Endothelial cell of umbilical vein (primary cell): ENCODE results near the gene ARHGEF11. TPM values are rescaled to one million over a fixed set of nuclear protein-coding genes. Genes with fewer than 3 reads are reported as not detected.

Experiments
- BruUV-seq: library from RNA; stranded (reverse); fragments of 400-500 nt; replicated peaks from 2 replicates; lab custom pipeline; 2021; lab: Mats Ljungman, UMichigan
- CTCF ChIA-PET: fragments of 300-600, 350-600 bp; sonication (Branson Sonifier 250); formaldehyde crosslinking; loops from one replicate; lab custom pipeline; 2021; ENCODE audit warnings: antibody characterized with exemption, inconsistent platforms; lab: Charles Lee
- POLR2A ChIA-PET: fragments of 300-600, 350-600 bp; sonication (Branson Sonifier 250); formaldehyde crosslinking; loops from one replicate; lab custom pipeline; 2021; ENCODE audit warnings: antibody characterized with exemption, inconsistent platforms; lab: Charles Lee
- DNase-seq: peaks from one replicate; pipeline ENCODE4 v3.0.0-alpha.2; 2011; ENCODE audit warnings: low read depth, low spot score
- FAIRE-seq: peaks from 2 replicates; lab custom pipeline; 2011; peaks lifted over from hg19 to GRCh38; lab: Jason Lieb, UNC
- H2AFZ ChIP-seq: 2 replicates; pipeline ENCODE4 v1.6.0; 2012; ENCODE audit warnings: low read depth, low read length, control low read depth, inconsistent platforms
- H3K27ac ChIP-seq: 2 replicates; pipeline ENCODE4 v1.5.1; 2011; ENCODE audit warnings: low read depth, mild to moderate bottlenecking, control low read depth, low read length, moderate library complexity; ENCODE audit not compliant: insufficient read depth
- H3K27me3 ChIP-seq, 2 experiments: 2 replicates each; pipeline versions ENCODE4 v1.6.0 to v1.6.1; 2011; ENCODE audit warnings: low read length in 2 of 2, mixed read lengths in 1 of 2; ENCODE audit not compliant: control insufficient read depth in 2 of 2, insufficient read depth in 2 of 2
- H3K36me3 ChIP-seq, 2 experiments: 2 replicates in 1 of 2; 3 replicates in 1 of 2; pipeline ENCODE4 v1.5.1; 2011; ENCODE audit warnings: low read length in 2 of 2, mild to moderate bottlenecking in 1 of 2, moderate library complexity in 1 of 2; ENCODE audit not compliant: control insufficient read depth in 2 of 2, insufficient read depth in 2 of 2; ENCODE audit errors: extremely low read depth in 1 of 2
- H3K4me1 ChIP-seq: 3 replicates; pipeline ENCODE4 v1.5.1; 2011; ENCODE audit warnings: mild to moderate bottlenecking, low read length; ENCODE audit not compliant: control insufficient read depth, insufficient read depth; ENCODE audit errors: extremely low read depth
- H3K4me2 ChIP-seq: 2 replicates; pipeline ENCODE4 v1.6.1; 2011; ENCODE audit warnings: low read length, control low read depth, mixed read lengths; ENCODE audit not compliant: insufficient read depth
- H3K4me3 ChIP-seq, 3 experiments: fragments of 200-600 bp in 1 of 3; sonication (generic), shearing (Covaris generic) in 1 of 3; replicated peaks in 1 of 3; 2 replicates each; pipeline ENCODE4 v1.5.1; 2011 to 2016; ENCODE audit warnings: control low read depth in 3 of 3, low read length in 3 of 3, mild to moderate bottlenecking in 2 of 3, inconsistent platforms in 1 of 3, low read depth in 1 of 3, moderate library complexity in 1 of 3; ENCODE audit not compliant: insufficient read depth in 1 of 3
- H3K79me2 ChIP-seq: 2 replicates; pipeline ENCODE4 v1.6.0; 2012; ENCODE audit warnings: low read length, inconsistent platforms; ENCODE audit not compliant: control insufficient read depth, insufficient read depth
- H3K9ac ChIP-seq: replicated peaks from 2 replicates; pipeline ENCODE3; 2011; ENCODE audit warnings: low read length, control low read depth; ENCODE audit not compliant: insufficient read depth; ENCODE audit errors: extremely low read depth
- H3K9me1 ChIP-seq: replicated peaks from 3 replicates; pipeline ENCODE4 v1.6.0; 2011; ENCODE audit warnings: mild to moderate bottlenecking, low read length; ENCODE audit not compliant: control insufficient read depth, insufficient read depth; ENCODE audit errors: extremely low read depth
- H3K9me3 ChIP-seq: replicated peaks from 2 replicates; pipeline ENCODE4 v1.5.1; 2012; ENCODE audit warnings: low read length, inconsistent platforms; ENCODE audit not compliant: control insufficient read depth, insufficient read depth
- H4K20me1 ChIP-seq: replicated peaks from 2 replicates; pipeline ENCODE3; 2011; ENCODE audit warnings: mild to moderate bottlenecking, low read length; ENCODE audit not compliant: control insufficient read depth, insufficient read depth; ENCODE audit errors: extremely low read depth
- EZH2 ChIP-seq: IDR thresholded peaks from 2 replicates; pipeline ENCODE4 v1.6.1; 2012; ENCODE audit warnings: borderline replicate concordance, low read depth, mild to moderate bottlenecking, moderate library complexity, low read length, inconsistent platforms; ENCODE audit not compliant: severe bottlenecking
- FOS ChIP-seq: IDR thresholded peaks from 2 replicates; pipeline ENCODE4 v1.6.1; 2011; ENCODE audit warnings: mild to moderate bottlenecking, low read length, moderate library complexity, borderline replicate concordance; ENCODE audit not compliant: insufficient read depth
- GATA2 ChIP-seq: IDR thresholded peaks from 2 replicates; pipeline ENCODE4 v1.7.0; 2011; ENCODE audit warnings: low read depth, mild to moderate bottlenecking, moderate library complexity, mixed read lengths, low read length; ENCODE audit not compliant: insufficient read length, insufficient read depth
- JUN ChIP-seq: IDR thresholded peaks from 2 replicates; pipeline ENCODE4 v1.6.1; 2011; ENCODE audit warnings: borderline replicate concordance, low read depth; ENCODE audit not compliant: insufficient read length, insufficient read depth
- MYC ChIP-seq: IDR thresholded peaks from one replicate; pipeline ENCODE4 v1.6.1; 2011; ENCODE audit warnings: mild to moderate bottlenecking, low read depth, low read length
- POLR2A ChIP-seq: IDR thresholded peaks from 2 replicates; pipeline ENCODE4 v1.6.1; 2012; ENCODE audit warnings: low read depth, mild to moderate bottlenecking, control low read depth, low read length
- POLR2AphosphoS5 ChIP-seq: IDR thresholded peaks from 2 replicates; pipeline ENCODE4 v1.6.1; 2012; ENCODE audit warnings: low read depth, mild to moderate bottlenecking, control low read depth, low read length, moderate library complexity; ENCODE audit not compliant: insufficient read depth
- dilution Hi-C: fragments of 300-500 bp; cut with MboI; formaldehyde crosslinking; loops from one replicate; pipeline ENCODE4 v1.15.0; 2019; ENCODE audit warnings: low sequenced_read_pairs; ENCODE audit not compliant: extremely low pct_ligation_motif_present
- intact Hi-C: fragments of 100-400 bp; cut with micrococcal nuclease; formaldehyde crosslinking; loops from one replicate; pipeline ENCODE4 v1.10.0; 2022
- polyA plus RNA-seq, 4 experiments: library from polyadenylated mRNA; depleted of rRNA in 3 of 4; stranded (reverse) in 3 of 4; unstranded in 1 of 4; fragments of >200 nt; gene quantifications; 2 replicates each; pipeline versions ENCODE4 v1.2.1 to v1.2.3, GENCODE V29; 2011 to 2012; ENCODE audit warnings: missing spikeins in 1 of 4
- total RNA-seq: library from RNA; stranded (reverse); gene quantifications from 2 replicates; pipeline ENCODE4 v1.2.3, GENCODE V29; 2021
- TF ChIP-seq, protein P1 (sequence below): IDR thresholded peaks from 2 replicates; pipeline ENCODE4 v1.6.1; 2011; ENCODE audit not compliant: insufficient read depth, insufficient read length
- TF ChIP-seq, protein P2 (sequence below), 2 donors: IDR thresholded peaks; 1 replicate in 1 of 2; 2 replicates in 1 of 2; pipeline ENCODE4 v1.5.1; 2011; ENCODE audit warnings: low read length in 2 of 2, mild to moderate bottlenecking in 2 of 2, moderate library complexity in 2 of 2, control low read depth in 1 of 2, inconsistent platforms in 1 of 2, low read depth in 1 of 2; ENCODE audit not compliant: insufficient read depth in 1 of 2; ENCODE audit errors: extremely low read depth in 1 of 2

The ARHGEF11 gene
- total and polyA plus RNA-seq, 2 donors (not counting 3 experiments of a cell fraction or from before 2014, with no cell fraction given) = 18.2 to 28.0 TPM

DNA sequence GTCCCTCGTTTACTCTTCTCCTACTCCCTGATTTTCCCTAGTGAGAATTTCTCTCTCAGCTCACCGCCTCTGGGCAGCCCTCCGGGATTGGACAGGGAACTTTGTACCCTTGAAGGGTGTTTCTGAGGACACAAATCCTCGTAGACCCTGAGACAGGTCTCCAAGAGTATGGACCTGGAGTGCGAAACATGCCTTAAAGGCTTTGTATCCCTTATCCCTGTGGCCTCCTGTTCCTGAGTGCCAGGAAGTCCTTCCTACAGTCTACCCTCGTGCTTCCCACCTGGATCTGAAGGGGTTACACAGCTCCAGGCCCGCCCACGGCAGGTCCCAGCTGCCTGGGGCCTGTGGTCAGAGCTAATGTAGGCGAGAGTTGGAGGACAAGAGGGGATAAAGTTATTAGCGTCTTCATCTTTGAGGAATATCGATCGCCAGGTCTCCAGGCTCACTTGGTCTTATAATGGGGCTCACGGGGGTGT is 159.6 kb downstream of the ARHGEF11 start:
- peaks cover 5 to 20% of the 10 kb centered on the region in 2 experiments for H3K27me3 ChIP-seq
- no peaks in the 10 kb centered on the region for H3K36me3 ChIP-seq

More for the DNA sequence above, 159.6 kb downstream of the ARHGEF11 start:
- TF ChIP-seq, protein P1, sequence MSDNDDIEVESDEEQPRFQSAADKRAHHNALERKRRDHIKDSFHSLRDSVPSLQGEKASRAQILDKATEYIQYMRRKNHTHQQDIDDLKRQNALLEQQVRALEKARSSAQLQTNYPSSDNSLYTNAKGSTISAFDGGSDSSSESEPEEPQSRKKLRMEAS = no peak
- TF ChIP-seq POLR2AphosphoS5 = no peak
- TF ChIP-seq, protein P2, sequence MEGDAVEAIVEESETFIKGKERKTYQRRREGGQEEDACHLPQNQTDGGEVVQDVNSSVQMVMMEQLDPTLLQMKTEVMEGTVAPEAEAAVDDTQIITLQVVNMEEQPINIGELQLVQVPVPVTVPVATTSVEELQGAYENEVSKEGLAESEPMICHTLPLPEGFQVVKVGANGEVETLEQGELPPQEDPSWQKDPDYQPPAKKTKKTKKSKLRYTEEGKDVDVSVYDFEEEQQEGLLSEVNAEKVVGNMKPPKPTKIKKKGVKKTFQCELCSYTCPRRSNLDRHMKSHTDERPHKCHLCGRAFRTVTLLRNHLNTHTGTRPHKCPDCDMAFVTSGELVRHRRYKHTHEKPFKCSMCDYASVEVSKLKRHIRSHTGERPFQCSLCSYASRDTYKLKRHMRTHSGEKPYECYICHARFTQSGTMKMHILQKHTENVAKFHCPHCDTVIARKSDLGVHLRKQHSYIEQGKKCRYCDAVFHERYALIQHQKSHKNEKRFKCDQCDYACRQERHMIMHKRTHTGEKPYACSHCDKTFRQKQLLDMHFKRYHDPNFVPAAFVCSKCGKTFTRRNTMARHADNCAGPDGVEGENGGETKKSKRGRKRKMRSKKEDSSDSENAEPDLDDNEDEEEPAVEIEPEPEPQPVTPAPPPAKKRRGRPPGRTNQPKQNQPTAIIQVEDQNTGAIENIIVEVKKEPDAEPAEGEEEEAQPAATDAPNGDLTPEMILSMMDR (IDR thresholded peaks at IDR 0.05; ENCODE audit: extremely low read depth in 1 of 2, insufficient read depth in 1 of 2, low read depth in 1 of 2, low read length in 2 of 2) = no peak
- no peak for TF ChIP-seq POLR2A
- TF ChIP-seq FOS = no peak
- no peak for TF ChIP-seq GATA2
- no peak for TF ChIP-seq EZH2
- TF ChIP-seq MYC = no peak
- TF ChIP-seq JUN = no peak
- dilution Hi-C loops = no loop called here
- ChIA-PET CTCF (interaction anchor here (0.9 to 8.4 kb wide), 7 partner anchors 25 to 196 kb away, joined by 3 to 123 read pairs (median 14); partner anchors contain the start of genes ISG20L2, METTL25B and NTRK1), POLR2A (no interaction called here)
- Histone ChIP-seq H3K4me2 (no peak overlapping the region), H3K79me2 (no peaks in the 10 kb centered on the region), H2AFZ (no peak overlapping the region), H3K4me1 (no peaks in the 10 kb centered on the region), H3K9ac (no peak overlapping the region), H4K20me1 (no peaks in the 10 kb centered on the region), H3K4me3 (no peak overlapping the region), H3K9me1 (no peaks in the 10 kb centered on the region), H3K27ac (no peak overlapping the region), H3K9me3 (no peaks in the 10 kb centered on the region)
- BruUV-seq = no TSS peak
- DNase-seq = no peak
- FAIRE-seq = no peak
- intact Hi-C loops = no loop called here
